ENCODE results near the gene RNLS.

Gene RNLS

GRCh38 chr10:88428442-88428841, 154.7 kb downstream of the RNLS start:
- no peak for DNase-seq (ENCODE audit: low spot score)

DNA sequence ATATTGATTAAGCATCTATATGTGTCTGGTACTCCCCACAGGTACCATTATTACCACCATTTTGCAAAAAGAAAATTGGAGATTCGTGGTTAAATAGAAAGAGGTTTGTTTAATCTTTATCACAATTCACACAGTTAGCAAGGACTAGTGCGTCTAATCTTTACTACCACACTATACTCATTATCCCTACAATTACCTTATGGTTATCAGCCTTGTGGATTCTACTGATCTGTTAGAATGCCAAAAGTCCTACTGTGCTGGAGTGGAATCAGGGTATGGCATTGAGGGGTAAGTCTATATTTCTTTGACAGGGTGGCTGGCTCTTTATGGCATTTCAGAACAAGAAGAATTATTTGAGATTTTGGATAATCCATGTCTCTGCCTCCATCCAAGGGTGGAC, 156.1 kb downstream of the RNLS start:
- no peak for DNase-seq (ENCODE audit: low spot score)

GRCh38 chr10:88424881-88425280, 158.2 kb downstream of the RNLS start:
- no peak for DNase-seq (ENCODE audit: low spot score)

- DNase-seq (ENCODE audit: low spot score): no peak
Measured at GRCh38 chr10:88423732-88424131, 159.4 kb downstream of the RNLS start.

DNA sequence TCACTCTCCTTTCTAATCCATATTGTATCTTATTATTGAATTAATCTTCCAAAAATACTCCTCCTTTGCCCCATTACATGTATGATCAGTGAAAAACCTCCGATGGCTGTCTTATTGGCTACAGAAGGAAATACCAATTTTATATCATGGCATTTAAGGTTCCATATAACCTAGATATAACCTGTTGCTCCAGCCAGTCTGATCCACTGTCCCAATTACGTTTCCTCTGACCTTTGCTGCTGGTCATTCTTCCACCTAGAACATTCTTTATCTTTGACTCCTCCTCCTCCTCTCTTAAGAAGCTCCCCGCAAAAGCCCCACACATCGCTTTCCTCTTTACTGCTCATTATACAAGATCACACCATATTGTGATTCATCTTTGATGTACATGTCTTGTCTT, 161.5 kb downstream of the RNLS start:
- DNase-seq (ENCODE audit: low spot score): no peak

DNA sequence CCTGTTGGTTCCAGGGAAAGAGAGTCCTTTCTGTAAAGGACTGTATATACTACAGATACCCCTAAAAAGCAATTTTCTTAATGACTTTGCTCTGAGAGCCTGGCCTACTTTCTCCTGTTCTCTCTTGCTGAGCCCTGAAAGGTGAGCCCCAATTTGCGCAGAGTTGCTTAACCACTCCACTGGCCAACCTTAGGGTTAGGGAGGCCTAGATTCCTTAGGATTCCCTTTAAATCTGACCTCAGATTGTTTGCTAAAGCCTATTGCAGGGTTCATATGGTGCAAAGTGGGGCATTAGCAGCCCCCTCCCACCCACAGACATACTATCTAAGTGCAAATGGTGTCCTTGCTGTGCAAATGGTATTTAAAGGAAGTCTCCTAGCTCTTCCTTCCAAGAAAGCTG, 164.2 kb downstream of the RNLS start:
- no peak for DNase-seq (ENCODE audit: low spot score)

- no peak for DNase-seq (ENCODE audit: low spot score)
Measured at GRCh38 chr10:88417387-88418030, 165.6 kb downstream of the RNLS start.

DNA sequence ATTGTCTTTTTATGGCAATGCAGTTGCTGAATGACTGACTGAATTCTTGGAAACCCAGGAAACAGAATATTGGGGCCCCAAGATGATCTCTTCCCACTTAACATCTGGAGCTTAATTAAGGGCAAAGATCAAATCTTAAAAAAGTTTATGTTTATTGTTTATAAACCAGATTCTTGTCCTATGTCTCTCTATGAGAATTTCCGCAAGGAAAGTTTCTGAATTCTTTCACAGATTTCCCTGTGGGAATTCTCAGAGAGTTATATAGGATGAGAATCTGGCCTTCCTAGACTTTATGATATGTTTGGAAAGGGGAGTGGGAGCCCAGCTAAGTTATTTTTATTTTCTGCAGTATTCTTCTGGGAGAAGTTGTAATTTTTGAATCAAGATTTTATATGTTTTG, 166.3 kb downstream of the RNLS start:
- no peak for DNase-seq (ENCODE audit: low spot score)

- no peak for DNase-seq (ENCODE audit: low spot score)
Measured at GRCh38 chr10:88415533-88416130, 167.5 kb downstream of the RNLS start.

DNA sequence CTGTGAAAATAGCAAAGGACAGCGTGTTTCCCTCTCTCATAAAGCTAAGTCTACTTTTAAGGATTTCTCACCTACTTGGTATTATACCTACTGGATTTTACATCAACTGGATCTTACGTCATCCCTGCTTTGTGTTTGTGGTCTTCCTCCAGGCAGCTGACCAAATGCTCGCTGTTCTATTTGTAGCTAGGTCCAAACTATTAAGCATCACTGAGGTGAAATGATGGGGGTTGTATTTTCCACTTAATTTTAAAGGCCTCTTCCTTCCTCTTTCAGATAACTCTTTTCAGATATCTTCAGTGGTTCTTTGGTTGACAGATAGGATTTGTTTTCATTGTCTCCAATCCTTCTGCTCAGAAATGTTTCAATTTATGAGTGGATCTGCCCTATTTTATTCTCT, 169.7 kb downstream of the RNLS start:
- DNase-seq (ENCODE audit: low spot score): no peak

DNA sequence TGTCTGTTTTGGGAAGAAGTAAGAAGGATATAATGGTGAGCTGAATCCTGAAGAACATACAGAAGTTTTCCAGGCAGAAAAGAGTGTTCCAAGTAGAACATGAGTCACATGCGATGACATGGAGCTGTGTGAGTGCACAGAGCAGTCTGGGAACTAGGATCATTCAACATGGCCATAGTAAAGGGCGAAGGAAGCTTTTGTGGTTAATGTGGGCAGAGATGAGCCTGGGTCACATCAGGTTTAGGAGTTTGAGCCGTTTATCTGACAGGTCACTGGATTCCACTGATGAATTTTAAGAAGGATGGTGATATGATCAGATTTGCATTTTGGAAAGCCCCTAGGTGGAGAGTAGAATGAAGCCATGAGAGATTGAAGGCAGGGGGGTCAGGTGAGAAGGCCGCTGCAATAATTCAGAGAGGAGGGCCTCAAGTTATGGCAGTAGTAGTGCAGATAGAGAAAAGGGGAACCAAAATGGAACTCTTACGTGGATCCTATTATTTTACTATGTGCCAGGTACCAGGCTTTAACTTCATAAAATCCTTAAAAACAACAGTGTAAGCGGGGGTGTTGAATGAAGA, 171.3 kb downstream of the RNLS start:
- DNase-seq (ENCODE audit: low spot score): no peak

DNA sequence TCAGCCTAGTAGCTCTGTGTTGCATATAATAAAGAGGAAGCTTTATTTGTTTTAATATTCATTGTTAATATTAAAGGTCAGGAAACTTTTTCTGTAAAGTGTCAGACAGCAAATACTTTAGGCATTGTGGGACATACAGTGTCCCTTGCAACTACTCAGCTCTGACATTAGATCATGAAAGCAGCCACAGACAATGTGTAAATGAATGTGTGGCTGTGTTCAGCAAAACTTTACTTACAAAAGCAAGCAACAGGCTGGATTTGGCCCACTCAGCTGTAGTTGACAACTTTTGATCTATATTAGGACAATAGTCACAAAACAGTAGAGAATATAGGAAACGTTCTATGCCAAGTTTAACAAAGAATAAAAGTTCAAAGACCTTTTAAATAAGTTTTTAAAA, 173.3 kb downstream of the RNLS start:
- no peak for DNase-seq (ENCODE audit: low spot score)

- no peak for DNase-seq (ENCODE audit: low spot score)
Measured at GRCh38 chr10:88409236-88409635, 173.9 kb downstream of the RNLS start.

DNA sequence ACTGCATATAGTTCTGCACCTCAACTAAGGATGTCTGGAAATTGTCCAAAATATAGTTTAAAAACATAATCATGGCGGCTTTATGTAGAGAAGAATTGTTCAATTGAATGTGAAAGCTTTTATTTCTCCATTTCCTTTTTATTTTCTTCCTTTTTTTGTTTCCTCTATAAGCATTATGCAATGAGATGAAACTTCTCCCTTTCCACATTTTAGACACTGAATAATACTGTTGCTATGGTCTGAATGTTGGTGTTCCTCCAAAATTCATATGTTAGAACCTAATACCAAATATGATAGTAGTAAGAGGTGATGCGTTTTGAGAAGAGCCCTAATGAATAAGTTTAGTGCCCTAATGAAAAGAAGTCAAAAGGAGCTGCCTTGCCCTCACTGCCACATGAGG, 175.0 kb downstream of the RNLS start:
- DNase-seq (ENCODE audit: low spot score): no peak

DNA sequence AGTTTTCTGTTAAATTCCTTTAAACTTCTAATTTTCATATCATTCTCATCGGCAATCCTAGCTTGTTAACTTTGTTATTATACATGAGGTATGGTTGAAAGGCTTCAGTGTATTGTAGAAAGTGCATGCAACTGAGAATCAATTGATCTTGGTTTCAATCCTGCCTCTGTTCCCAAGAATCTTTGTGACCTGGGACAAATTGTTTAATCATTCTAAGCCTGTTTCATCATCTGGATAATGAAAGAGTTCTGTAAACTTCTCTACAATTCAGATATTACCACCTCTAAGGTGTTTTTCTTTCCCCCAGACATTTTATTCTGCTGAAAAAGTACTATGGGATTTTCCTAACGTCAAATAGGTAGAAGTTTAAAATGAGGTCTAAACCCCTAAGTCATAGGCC, 179.0 kb downstream of the RNLS start:
- no peak for DNase-seq (ENCODE audit: low spot score)

- no peak for DNase-seq (ENCODE audit: low spot score)
Measured at GRCh38 chr10:88401671-88402347, 181.3 kb downstream of the RNLS start.

DNA sequence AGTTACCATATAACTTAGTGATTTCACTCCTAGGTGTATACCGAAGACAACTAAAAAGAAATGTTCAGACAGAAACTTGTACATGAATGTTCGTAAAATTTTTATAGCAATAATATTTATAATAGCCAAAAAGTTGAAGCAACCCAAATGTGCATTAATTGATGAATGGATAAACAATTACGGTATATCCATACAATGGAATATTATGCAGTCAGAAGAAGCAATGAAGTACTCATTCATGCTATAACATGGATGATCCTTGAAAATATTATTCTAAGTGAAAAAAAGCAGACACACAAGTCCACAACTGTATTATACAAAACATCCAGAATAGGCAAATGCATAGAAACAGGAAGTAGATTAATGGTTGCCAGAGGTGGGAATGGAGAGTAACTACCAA, 183.9 kb downstream of the RNLS start:
- no peak for DNase-seq (ENCODE audit: low spot score)

- DNase-seq (ENCODE audit: low spot score): no peak
Measured at GRCh38 chr10:88395677-88396076, 187.4 kb downstream of the RNLS start.

GRCh38 chr10:88392222-88392621, 190.9 kb downstream of the RNLS start:
- no peak for DNase-seq (ENCODE audit: low spot score)

DNA sequence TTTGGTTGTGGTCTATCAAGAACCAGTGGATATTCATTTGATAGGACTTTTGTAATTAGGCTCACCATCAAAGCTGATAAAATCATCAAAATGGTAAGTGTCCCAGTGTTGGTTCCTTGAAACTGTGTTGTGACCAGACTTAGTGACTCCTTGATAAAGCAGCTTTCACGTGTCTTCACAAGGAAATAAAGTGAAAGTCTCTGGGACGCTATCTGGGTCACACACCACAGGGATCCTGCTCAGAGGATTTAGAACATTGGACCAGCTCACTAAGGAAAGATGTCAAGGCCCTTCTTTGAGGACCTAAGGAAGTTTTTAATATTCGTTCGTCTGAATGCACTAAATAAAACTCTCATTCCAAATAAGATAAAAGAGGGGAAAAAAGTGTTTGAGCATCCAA, 193.1 kb downstream of the RNLS start:
- no peak for DNase-seq (ENCODE audit: low spot score)

DNA sequence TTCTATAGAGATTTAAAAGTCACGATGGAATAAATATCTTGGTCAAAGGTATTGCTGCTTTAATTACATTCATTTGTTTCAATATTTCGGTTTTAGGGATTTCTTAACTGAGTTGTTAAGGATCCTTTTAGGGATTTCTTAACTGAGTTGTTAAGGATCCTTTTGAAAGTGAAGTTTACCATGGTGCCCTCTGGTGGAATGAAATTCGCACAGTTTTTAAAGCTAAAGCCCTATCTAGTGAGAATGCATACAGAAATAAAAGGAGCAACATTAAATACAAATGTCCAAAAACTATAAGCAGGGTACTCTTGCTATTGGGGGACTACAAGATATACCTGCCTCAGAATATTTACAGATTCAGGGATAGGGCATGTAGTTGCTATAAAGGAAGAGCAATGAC, 193.7 kb downstream of the RNLS start:
- no peak for DNase-seq (ENCODE audit: low spot score)

DNA sequence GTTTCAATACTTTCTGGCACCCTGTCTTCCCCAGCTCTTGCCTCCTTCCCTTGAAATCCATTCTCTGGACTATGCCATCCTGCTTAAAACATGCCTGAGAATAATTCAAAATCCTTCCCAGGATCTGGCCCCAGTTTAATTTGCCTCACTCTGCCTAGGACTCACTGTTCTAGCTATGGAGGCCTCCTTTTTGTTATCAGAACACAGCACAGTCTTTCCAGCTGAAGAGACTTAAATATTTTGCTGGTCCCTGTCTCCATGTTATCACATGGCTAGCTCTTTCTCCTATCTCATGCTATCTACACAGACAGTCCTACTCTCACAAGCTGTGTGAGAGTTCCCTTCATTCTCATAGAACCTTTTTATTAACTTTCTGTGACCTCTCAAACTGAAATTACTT, 194.8 kb downstream of the RNLS start:
- no peak for DNase-seq (ENCODE audit: low spot score)
